Smooth muscle cell (in vitro differentiated cells): Measurements from ENCODE around the gene BUD31. TPM values are rescaled to one million over a fixed set of nuclear protein-coding genes. Genes with fewer than 3 reads are reported as not detected.

Experiments
- DNase-seq: peaks from one replicate; lab custom pipeline; 2025; ENCODE audit not compliant: unreplicated experiment; lab: John Stamatoyannopoulos, UW
- H2AFZ ChIP-seq: fragments of 200-600 bp; sonication (generic); 2 replicates; pipeline ENCODE4 v1.6.0; 2016; ENCODE audit warnings: antibody characterized with exemption, low read depth, mild to moderate bottlenecking
- H3F3A ChIP-seq: fragments of 200-600 bp; sonication (generic); 2 replicates; pipeline ENCODE4 v1.6.0; 2017; ENCODE audit warnings: antibody characterized with exemption, low read depth
- H3K27ac ChIP-seq: fragments of 200-600 bp; sonication (generic); 2 replicates; pipeline ENCODE4 v1.5.1; 2016; ENCODE audit warnings: low read depth, mild to moderate bottlenecking
- H3K27me3 ChIP-seq: fragments of 200-600 bp; sonication (generic); 2 replicates; pipeline ENCODE4 v1.6.1; 2016; ENCODE audit warnings: low read depth, mild to moderate bottlenecking
- H3K36me3 ChIP-seq: fragments of 200-600 bp; sonication (generic); 2 replicates; pipeline ENCODE4 v1.5.1; 2016; ENCODE audit warnings: low read depth
- H3K4me1 ChIP-seq: fragments of 200-600 bp; sonication (generic); 2 replicates; pipeline ENCODE4 v1.5.1; 2016; ENCODE audit warnings: low read depth
- H3K4me2 ChIP-seq: fragments of 200-600 bp; sonication (generic); 2 replicates; pipeline ENCODE4 v1.6.0; 2016; ENCODE audit warnings: mild to moderate bottlenecking
- H3K4me3 ChIP-seq: fragments of 200-600 bp; sonication (generic); 2 replicates; pipeline ENCODE4 v1.5.1; 2016; ENCODE audit warnings: mild to moderate bottlenecking
- H3K79me2 ChIP-seq: fragments of 200-600 bp; sonication (generic); 2 replicates; pipeline ENCODE4 v1.6.0; 2016; ENCODE audit warnings: low read depth, mild to moderate bottlenecking
- H3K9ac ChIP-seq: fragments of 200-600 bp; sonication (generic); 2 replicates; pipeline ENCODE4 v1.6.0; 2016; ENCODE audit warnings: low read depth
- H3K9me3 ChIP-seq: fragments of 200-600 bp; sonication (generic); replicated peaks from 2 replicates; pipeline ENCODE4 v1.5.1; 2016; ENCODE audit warnings: low read depth
- H4K20me1 ChIP-seq: fragments of 200-600 bp; sonication (generic); 2 replicates; pipeline ENCODE4 v1.6.0; 2016; ENCODE audit warnings: low read depth
- WGBS: methylation state at CpG from one replicate; pipeline ENCODE4 v1.1.7; 2016; ENCODE audit warnings: low lambda C conversion rate; 5-methylcytosine and 5-hydroxymethylcytosine counted together
- polyA plus RNA-seq: library from polyadenylated mRNA; unstranded; fragments of >200 nt; fragmentation: Nextera tagmentation; extraction: Ambion mirVana; gene quantifications from 2 replicates; pipeline ENCODE4 v1.2.1, GENCODE V29; 2016
- total RNA-seq: library from RNA; depleted of rRNA; stranded (reverse); fragments of >200 nt; gene quantifications from 2 replicates; pipeline ENCODE4 v1.2.3, GENCODE V29; 2014
- TF ChIP-seq, protein P1 (sequence below): fragments of 200-600 bp; sonication (generic); IDR thresholded peaks from 2 replicates; pipeline ENCODE4 v1.5.1; 2017; ENCODE audit warnings: borderline replicate concordance, mild to moderate bottlenecking, antibody characterized with exemption; ENCODE audit not compliant: insufficient read depth, poor library complexity, severe bottlenecking

Gene BUD31
- total and polyA plus RNA-seq, 2 experiments from 2014 or later: 97.2 to 249 TPM

DNA sequence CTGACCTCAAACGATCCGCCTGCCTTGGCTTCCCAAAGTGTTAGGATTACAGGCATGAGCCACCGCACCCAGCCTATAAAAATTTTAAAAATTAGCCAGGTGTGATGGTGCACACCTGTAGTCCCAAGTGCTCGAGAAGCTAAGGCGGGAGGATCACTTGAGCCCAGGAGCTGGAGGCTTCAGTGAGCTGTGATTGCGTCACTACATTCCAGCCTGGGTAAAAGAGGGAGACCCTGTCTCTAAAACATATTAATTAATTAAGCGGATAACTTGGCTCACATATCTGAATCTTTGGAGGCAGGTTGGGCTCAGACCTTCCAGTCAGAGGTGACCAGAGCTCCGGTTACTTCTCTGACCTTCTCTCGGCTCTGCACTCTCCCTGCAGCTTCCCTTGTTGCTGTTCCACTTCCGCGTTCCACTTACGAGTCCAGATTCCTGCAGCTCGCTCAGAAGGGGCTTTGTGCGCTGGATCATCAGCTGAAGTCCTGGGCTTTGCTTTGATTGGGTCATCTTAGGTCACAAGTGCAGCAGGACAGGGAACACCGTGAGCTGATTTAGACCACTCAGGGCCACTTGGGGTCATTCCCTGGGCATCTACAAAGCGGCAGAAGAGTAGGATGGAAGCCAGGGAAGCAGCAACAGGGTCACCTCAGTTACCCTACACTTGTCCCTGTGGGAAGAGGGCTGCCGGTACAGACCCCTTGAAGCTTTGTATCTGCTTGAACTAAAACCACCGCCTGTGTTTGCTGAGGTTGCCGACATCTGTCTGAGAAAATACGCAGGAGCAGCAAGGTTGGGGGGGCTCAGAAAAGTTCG, 36.3 kb upstream of the BUD31 start:
- H3K9me3 ChIP-seq: no peaks in the 10 kb centered on the region
- no peak overlapping the region for H2AFZ ChIP-seq
- H3K4me3 ChIP-seq: no peak overlapping the region
- peaks cover 2% of the 10 kb centered on the region for H3F3A ChIP-seq
- no peak overlapping the region for H3K4me2 ChIP-seq
- 70% methylated on average over 21 of the region's 21 CpGs for WGBS
- TF ChIP-seq, protein P1, sequence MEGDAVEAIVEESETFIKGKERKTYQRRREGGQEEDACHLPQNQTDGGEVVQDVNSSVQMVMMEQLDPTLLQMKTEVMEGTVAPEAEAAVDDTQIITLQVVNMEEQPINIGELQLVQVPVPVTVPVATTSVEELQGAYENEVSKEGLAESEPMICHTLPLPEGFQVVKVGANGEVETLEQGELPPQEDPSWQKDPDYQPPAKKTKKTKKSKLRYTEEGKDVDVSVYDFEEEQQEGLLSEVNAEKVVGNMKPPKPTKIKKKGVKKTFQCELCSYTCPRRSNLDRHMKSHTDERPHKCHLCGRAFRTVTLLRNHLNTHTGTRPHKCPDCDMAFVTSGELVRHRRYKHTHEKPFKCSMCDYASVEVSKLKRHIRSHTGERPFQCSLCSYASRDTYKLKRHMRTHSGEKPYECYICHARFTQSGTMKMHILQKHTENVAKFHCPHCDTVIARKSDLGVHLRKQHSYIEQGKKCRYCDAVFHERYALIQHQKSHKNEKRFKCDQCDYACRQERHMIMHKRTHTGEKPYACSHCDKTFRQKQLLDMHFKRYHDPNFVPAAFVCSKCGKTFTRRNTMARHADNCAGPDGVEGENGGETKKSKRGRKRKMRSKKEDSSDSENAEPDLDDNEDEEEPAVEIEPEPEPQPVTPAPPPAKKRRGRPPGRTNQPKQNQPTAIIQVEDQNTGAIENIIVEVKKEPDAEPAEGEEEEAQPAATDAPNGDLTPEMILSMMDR: no peak
- no peaks in the 10 kb centered on the region for H3K36me3 ChIP-seq
- no peaks in the 10 kb centered on the region for H3K4me1 ChIP-seq
- peaks cover 28% of the 10 kb centered on the region for H3K79me2 ChIP-seq
- H3K9ac ChIP-seq: no peak overlapping the region
- no peak for DNase-seq
- H4K20me1 ChIP-seq: peaks cover 13% of the 10 kb centered on the region
- H3K27ac ChIP-seq: no peak overlapping the region
- no peaks in the 10 kb centered on the region for H3K27me3 ChIP-seq

DNA sequence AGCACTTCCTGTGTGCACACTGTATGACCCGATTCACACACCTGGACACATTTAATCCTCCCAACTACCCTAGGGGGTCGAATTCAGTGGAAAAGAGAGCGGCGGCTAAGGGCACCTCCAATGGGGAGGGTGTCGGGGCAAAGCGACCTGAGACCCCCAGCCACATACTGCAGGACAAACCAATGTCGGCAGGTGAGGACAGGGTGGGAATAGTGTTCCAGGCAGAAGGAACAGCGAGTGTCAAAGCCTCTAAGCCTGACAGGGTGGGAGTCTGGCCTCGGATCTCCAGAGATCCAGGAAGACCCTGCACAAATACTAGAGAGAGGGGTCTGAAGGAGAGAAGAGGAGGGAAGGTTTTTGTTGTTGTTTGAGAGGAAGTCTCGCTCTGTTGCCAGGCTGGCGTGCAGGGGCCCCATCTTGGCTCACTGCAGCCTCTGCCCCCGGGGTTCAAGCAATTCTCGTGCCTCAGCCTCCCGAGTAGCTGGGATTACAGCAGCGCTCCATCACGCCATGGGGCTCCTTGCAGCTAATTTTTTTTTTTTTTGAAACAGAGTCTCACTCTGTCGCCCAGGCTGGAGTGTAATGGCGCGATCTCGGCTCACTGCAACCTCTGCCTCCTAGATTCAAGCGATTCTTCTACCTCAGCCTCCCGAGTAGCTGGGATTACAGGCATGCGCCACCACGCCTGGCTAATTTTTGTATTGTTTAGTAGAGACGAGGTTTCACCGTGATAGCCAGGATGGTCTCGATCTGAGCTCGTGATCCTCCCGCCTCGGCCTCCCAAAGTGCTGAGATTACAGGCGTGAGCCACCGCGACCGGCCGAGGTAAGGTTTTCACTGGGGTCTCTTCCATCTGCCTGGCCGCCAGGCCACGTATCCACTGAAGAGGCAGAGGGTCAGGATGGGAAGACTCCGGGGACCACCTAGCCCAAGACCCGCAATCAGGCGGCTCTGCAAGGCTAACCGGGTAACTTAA, 35.4 kb upstream of the BUD31 start:
- Histone ChIP-seq H3K9ac (no peak overlapping the region), H3K79me2 (peaks cover 31% of the 10 kb centered on the region), H3K4me2 (peak overlapping the region; percentile 86), H3K4me1 (no peaks in the 10 kb centered on the region), H2AFZ (no peak overlapping the region), H3K36me3 (no peaks in the 10 kb centered on the region), H3K4me3 (peak overlapping the region; percentile 96), H4K20me1 (peaks cover 13% of the 10 kb centered on the region), H3F3A (peaks cover 6% of the 10 kb centered on the region), H3K9me3 (no peaks in the 10 kb centered on the region), H3K27ac (no peak overlapping the region), H3K27me3 (no peaks in the 10 kb centered on the region)
- no peak for DNase-seq
- TF ChIP-seq, protein P1: no peak
- 87% methylated on average over 41 of the region's 41 CpGs for WGBS

DNA sequence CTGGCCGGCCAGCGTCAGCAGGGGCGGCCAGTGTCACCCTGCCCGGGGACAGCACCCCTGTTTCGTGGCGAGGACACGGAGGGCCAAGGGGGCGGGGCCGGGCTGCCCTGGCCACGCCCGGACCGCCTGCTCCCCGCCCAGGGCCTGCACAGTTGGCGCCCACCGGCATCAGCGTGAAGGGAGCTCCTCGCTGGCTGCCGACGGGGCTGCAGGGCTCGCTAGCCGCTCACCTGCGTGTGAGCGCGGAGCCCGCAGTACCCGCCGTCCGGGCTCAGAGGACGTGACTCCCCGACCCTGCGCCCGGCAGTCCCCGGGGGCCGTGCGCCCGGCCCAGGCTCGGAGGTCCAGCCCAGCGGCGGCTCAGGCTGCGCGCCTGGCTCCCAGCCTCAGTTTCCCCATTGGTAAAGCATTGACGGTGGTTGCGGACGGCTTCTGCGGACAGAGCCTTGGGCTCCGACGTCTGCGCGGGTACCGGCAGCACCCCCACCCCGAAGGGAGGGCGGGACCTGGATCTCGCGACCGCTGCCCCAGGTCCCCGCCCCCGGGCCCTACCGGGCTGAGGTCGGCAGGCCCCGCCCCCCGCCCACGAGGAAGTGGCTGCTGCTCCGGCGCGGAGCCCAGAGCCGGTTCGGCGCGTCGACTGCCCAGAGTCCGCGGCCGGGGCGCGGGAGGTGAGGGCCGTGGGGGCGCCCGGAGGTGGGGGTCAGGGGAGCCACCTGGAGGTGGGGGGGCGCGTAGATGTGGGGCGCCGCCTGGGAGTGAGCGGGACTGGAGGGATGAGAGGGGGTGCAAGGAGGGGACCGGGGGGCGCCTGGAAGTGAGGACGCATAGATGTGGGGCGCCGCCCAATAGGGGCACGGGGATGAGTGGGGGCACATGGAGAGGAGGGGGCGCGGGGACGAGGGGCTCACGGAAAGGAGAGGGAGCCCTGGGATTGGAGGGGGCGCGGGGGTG, 34.4 kb upstream of the BUD31 start, which contains the start of gene ARPC1B:
ARPC1B (plus strand) TSS at position 620 of the 954 bp plus-strand sequence. CDS start 10,985 bp downstream, outside the sequence.
- H3K79me2 ChIP-seq: peaks cover 34% of the 10 kb centered on the region
- peaks cover 20% of the 10 kb centered on the region for H4K20me1 ChIP-seq
- peak within 1 kb of the TSS; percentile 36 for H3K9ac ChIP-seq
- H3K4me1 ChIP-seq: no peaks in the 10 kb centered on the region
- H3K4me3 ChIP-seq: peak within 1 kb of the TSS; percentile 96
- peak within 1 kb of the TSS; percentile 38 for H3K27ac ChIP-seq
- TF ChIP-seq, protein P1: no peak
- H3K9me3 ChIP-seq: no peaks in the 10 kb centered on the region
- no peaks in the 10 kb centered on the region for H3K27me3 ChIP-seq
- peak within 1 kb of the TSS; percentile 45 for H2AFZ ChIP-seq
- H3K4me2 ChIP-seq: peak within 1 kb of the TSS; percentile 86
- no peaks in the 10 kb centered on the region for H3K36me3 ChIP-seq
- WGBS: under 1% methylated on average over 49 of the region's 95 CpGs
- peaks cover 10% of the 10 kb centered on the region for H3F3A ChIP-seq
- DNase-seq: peak; percentile 42
